Measurements from ENCODE around the gene RNASE4. TPM values are rescaled to one million over a fixed set of nuclear protein-coding genes. Genes with fewer than 3 reads are reported as not detected.
"Not testable (repeated sequence)": the region's sequence is repeated elsewhere in the genome, so short reads cannot be mapped to it uniquely, and the experiment has no call there.

Gene RNASE4
- total RNA-seq, 1 experiment from 2014 or later: not detected

- Histone ChIP-seq H4K8ac (replicated peaks; ENCODE audit: insufficient read length, low read depth, low read length) (no peak overlapping the region), H4K20me1 (ENCODE audit: control insufficient read depth, insufficient read depth, insufficient read length) (no peaks in the 10 kb centered on the region), H3K23ac (ENCODE audit: insufficient read length, low read depth, low read length) (no peak overlapping the region), H2BK20ac (ENCODE audit: low read depth, low read length, poor library complexity, severe bottlenecking) (no peak overlapping the region), H3K79me2 (ENCODE audit: insufficient read depth, low read length) (no peaks in the 10 kb centered on the region), H3K27ac (ENCODE audit: insufficient read length, low read depth, low read length) (no peak overlapping the region), H3K56ac (ENCODE audit: insufficient read length, low read depth, low read length) (no peak overlapping the region), H3K18ac (ENCODE audit: insufficient read length, low read depth, low read length) (no peak overlapping the region), H3K79me1 (ENCODE audit: insufficient read depth, low read depth, low read length, poor library complexity, severe bottlenecking) (no peaks in the 10 kb centered on the region), H3K4me2 (ENCODE audit: insufficient read depth, insufficient read length, low read length) (no peak overlapping the region), H4K5ac (ENCODE audit: insufficient read length, low read depth, low read length) (no peak overlapping the region), H3K4me1 (ENCODE audit: insufficient read depth, low read length) (no peaks in the 10 kb centered on the region), H2BK5ac (ENCODE audit: insufficient read length, low read length) (no peak overlapping the region), H3K27me3 (ENCODE audit: insufficient read depth, low read length) (no peaks in the 10 kb centered on the region), H3K9ac (ENCODE audit: extremely low read depth, insufficient read length, low read length) (no peak overlapping the region), H2BK12ac (ENCODE audit: insufficient read length, low read depth, low read length) (no peak overlapping the region), H2AFZ (ENCODE audit: low read length) (no peak overlapping the region), H2BK15ac (ENCODE audit: low read depth, low read length) (no peak overlapping the region), H3K14ac (ENCODE audit: insufficient read depth, low read length) (no peak overlapping the region), H3K4ac (ENCODE audit: low read depth, low read length) (no peak overlapping the region), H2AK5ac (ENCODE audit: insufficient read length, low read length) (no peak overlapping the region), H2BK120ac (ENCODE audit: low read depth, low read length, poor library complexity, severe bottlenecking) (no peak overlapping the region), H3K9me3 (ENCODE audit: control insufficient read depth, low read depth, low read length) (no peaks in the 10 kb centered on the region), H4K91ac (ENCODE audit: insufficient read length, low read depth, low read length) (no peak overlapping the region), H3K23me2 (ENCODE audit: insufficient read length, low read depth, low read length, poor library complexity, severe bottlenecking) (no peaks in the 10 kb centered on the region), H3T11ph (ENCODE audit: low read length) (no peak overlapping the region)
- no CpG with 5 or more reads among the region's 28 CpGs for WGBS (ENCODE audit: extremely low coverage, insufficient read length, low lambda C conversion rate)
- no peak overlapping the region for H3K27ac Mint-ChIP-seq
- H3K36me3 Mint-ChIP-seq (ENCODE audit: insufficient read depth in 1 of 3, low read depth in 3 of 3): no peaks in the 10 kb centered on the region
- H3K4me3 Mint-ChIP-seq: no peak overlapping the region
- H3K9me3 Mint-ChIP-seq: peaks cover 0 to 4% of the 10 kb centered on the region in 2 experiments; a peak in 2 of 5 replicates
- H3K27me3 Mint-ChIP-seq (ENCODE audit: low read depth): peaks cover 13% of the 10 kb centered on the region
- peak; percentile 48 for DNase-seq
- no peak for TF ChIP-seq CTCF (conservative IDR thresholded peaks at IDR 0.05)
- peaks cover 0 to 5% of the 10 kb centered on the region in 2 experiments; a peak in 1 of 4 replicates for H3K4me1 Mint-ChIP-seq
Observed at GRCh38 chr14:20723488-20723887, 39.1 kb downstream of the RNASE4 start.

- not testable (repeated sequence) for H3K79me2 ChIP-seq (ENCODE audit: insufficient read depth, low read length); H3T11ph ChIP-seq (ENCODE audit: low read length); H3K4me1 Mint-ChIP-seq; H3K27ac Mint-ChIP-seq; H2BK12ac ChIP-seq (ENCODE audit: insufficient read length, low read depth, low read length); H3K27ac ChIP-seq (ENCODE audit: insufficient read length, low read depth, low read length); H3K36me3 Mint-ChIP-seq (ENCODE audit: insufficient read depth in 1 of 3, low read depth in 3 of 3); H3K9me3 ChIP-seq (ENCODE audit: control insufficient read depth, low read depth, low read length); H2AFZ ChIP-seq (ENCODE audit: low read length); H3K4ac ChIP-seq (ENCODE audit: low read depth, low read length); H3K4me3 Mint-ChIP-seq; H3K9me3 Mint-ChIP-seq; H3K14ac ChIP-seq (ENCODE audit: insufficient read depth, low read length); H2BK15ac ChIP-seq (ENCODE audit: low read depth, low read length); H3K56ac ChIP-seq (ENCODE audit: insufficient read length, low read depth, low read length); DNase-seq; H3K79me1 ChIP-seq (ENCODE audit: insufficient read depth, low read depth, low read length, poor library complexity, severe bottlenecking); H2BK20ac ChIP-seq (ENCODE audit: low read depth, low read length, poor library complexity, severe bottlenecking); H3K4me2 ChIP-seq (ENCODE audit: insufficient read depth, insufficient read length, low read length); H4K5ac ChIP-seq (ENCODE audit: insufficient read length, low read depth, low read length); H4K8ac ChIP-seq (replicated peaks; ENCODE audit: insufficient read length, low read depth, low read length); H3K23me2 ChIP-seq (ENCODE audit: insufficient read length, low read depth, low read length, poor library complexity, severe bottlenecking); H3K23ac ChIP-seq (ENCODE audit: insufficient read length, low read depth, low read length); H3K27me3 ChIP-seq (ENCODE audit: insufficient read depth, low read length); H3K18ac ChIP-seq (ENCODE audit: insufficient read length, low read depth, low read length); H2AK5ac ChIP-seq (ENCODE audit: insufficient read length, low read length); H4K20me1 ChIP-seq (ENCODE audit: control insufficient read depth, insufficient read depth, insufficient read length); H2BK5ac ChIP-seq (ENCODE audit: insufficient read length, low read length); H2BK120ac ChIP-seq (ENCODE audit: low read depth, low read length, poor library complexity, severe bottlenecking); H3K4me1 ChIP-seq (ENCODE audit: insufficient read depth, low read length); H3K9ac ChIP-seq (ENCODE audit: extremely low read depth, insufficient read length, low read length); H4K91ac ChIP-seq (ENCODE audit: insufficient read length, low read depth, low read length)
- no CpG with 5 or more reads among the region's 3 CpGs for WGBS (ENCODE audit: extremely low coverage, insufficient read length, low lambda C conversion rate)
- H3K27me3 Mint-ChIP-seq (ENCODE audit: low read depth): peaks cover 14% of the 10 kb centered on the region
Observed at GRCh38 chr14:20726121-20726520, 41.8 kb downstream of the RNASE4 start.
